HEK293 (cell line): ENCODE results near the gene LNPK.
"Not testable (repeated sequence)": the region's sequence is repeated elsewhere in the genome, so short reads cannot be mapped to it uniquely, and the experiment has no call there.

Experiments used
- CTCF ChIA-PET: fragments of 350-600 bp; formaldehyde crosslinking; extraction: SDS; loops from one replicate; lab custom pipeline; 2021; ENCODE audit warnings: antibody characterized with exemption; lab: Yijun Ruan, JAX
- POLR2A ChIA-PET: fragments of 300-600 bp; formaldehyde crosslinking; extraction: SDS; loops from one replicate; lab custom pipeline; 2020; ENCODE audit warnings: antibody characterized with exemption, inconsistent platforms; lab: Yijun Ruan, JAX
- H3K27ac ChIP-seq: fragments of 200-500 bp; sonication (Bioruptor generic); 2 replicates; pipeline ENCODE4 v1.5.1; 2014; ENCODE audit warnings: low read depth, low read length, control low read depth, inconsistent platforms; ENCODE audit errors: extremely low read depth
- H3K36me3 ChIP-seq, 2 experiments: fragments of 200-500 bp in 1 of 2; sonication (Bioruptor generic) in 1 of 2; 1 replicate in 1 of 2; 2 replicates in 1 of 2; pipeline ENCODE4 v1.5.1; 2014 to 2017; ENCODE audit warnings: inconsistent platforms in 2 of 2, low read length in 2 of 2; ENCODE audit not compliant: control insufficient read depth in 2 of 2, insufficient read depth in 1 of 2
- H3K4me1 ChIP-seq: fragments of 200-500 bp; sonication (Bioruptor generic); 2 replicates; pipeline ENCODE4 v1.5.1; 2014; ENCODE audit warnings: mild to moderate bottlenecking, low read length, inconsistent platforms; ENCODE audit not compliant: control insufficient read depth, insufficient read depth
- H3K4me3 ChIP-seq: 2 replicates; pipeline ENCODE4 v1.5.1; 2011; ENCODE audit warnings: low read depth, mild to moderate bottlenecking, control low read depth, low read length, moderate library complexity
- H3K9me3 ChIP-seq: fragments of 200-500 bp; sonication (Bioruptor generic); 2 replicates; pipeline ENCODE4 v1.5.1; 2014; ENCODE audit warnings: low read depth, low read length, inconsistent platforms; ENCODE audit not compliant: control insufficient read depth, insufficient read depth
- SCRT1 ChIP-seq: fragments of 450-650 bp; formaldehyde crosslinking; IDR thresholded peaks from 2 replicates; pipeline ENCODE4 v1.5.1; 2016; ENCODE audit warnings: missing biosample characterization, missing genetic modification characterization, borderline replicate concordance
- SP7 ChIP-seq: fragments of 450-650 bp; formaldehyde crosslinking; IDR thresholded peaks from 2 replicates; pipeline ENCODE4 v1.5.1; 2016; ENCODE audit warnings: missing biosample characterization, missing genetic modification characterization
- ZBTB20 ChIP-seq: fragments of 450-650 bp; formaldehyde crosslinking; IDR thresholded peaks from 2 replicates; pipeline ENCODE4 v1.5.1; 2016; ENCODE audit warnings: missing biosample characterization, missing genetic modification characterization
- ZNF10 ChIP-seq: fragments of 450-650 bp; formaldehyde crosslinking; IDR thresholded peaks from 2 replicates; pipeline ENCODE4 v1.5.1; 2017; ENCODE audit warnings: missing biosample characterization, missing genetic modification characterization
- ZNF155 ChIP-seq: fragments of 450-650 bp; formaldehyde crosslinking; IDR thresholded peaks from 2 replicates; pipeline ENCODE4 v1.5.1; 2016; ENCODE audit warnings: missing biosample characterization, missing genetic modification characterization
- ZNF423 ChIP-seq: fragments of 450-650 bp; formaldehyde crosslinking; IDR thresholded peaks from 2 replicates; pipeline ENCODE4 v1.5.1; 2016; ENCODE audit warnings: missing biosample characterization, missing genetic modification characterization
- ZNF449 ChIP-seq: fragments of 450-650 bp; formaldehyde crosslinking; IDR thresholded peaks from 2 replicates; pipeline ENCODE4 v1.5.1; 2017; ENCODE audit warnings: missing biosample characterization, mild to moderate bottlenecking, missing genetic modification characterization, moderate library complexity
- ZNF488 ChIP-seq: fragments of 450-650 bp; formaldehyde crosslinking; IDR thresholded peaks from 2 replicates; pipeline ENCODE4 v1.5.1; 2016; ENCODE audit warnings: missing biosample characterization, missing genetic modification characterization
- ZNF513 ChIP-seq: fragments of 450-650 bp; IDR thresholded peaks from 2 replicates; pipeline ENCODE4 v1.5.1; 2018; ENCODE audit warnings: missing biosample characterization, missing genetic modification characterization
- ZNF645 ChIP-seq: fragments of 450-650 bp; formaldehyde crosslinking; IDR thresholded peaks from 2 replicates; pipeline ENCODE4; 2016; ENCODE audit warnings: missing biosample characterization, missing genetic modification characterization
- ZNF660 ChIP-seq: fragments of 450-650 bp; IDR thresholded peaks from 2 replicates; pipeline ENCODE4 v1.5.1; 2018; ENCODE audit warnings: missing biosample characterization, mild to moderate bottlenecking, missing genetic modification characterization
- ZNF664 ChIP-seq: fragments of 450-650 bp; formaldehyde crosslinking; IDR thresholded peaks from 2 replicates; pipeline ENCODE4 v1.5.1; 2016; ENCODE audit warnings: missing biosample characterization, missing genetic modification characterization

Gene LNPK

GRCh38 chr2:175914846-175915245 is 87.2 kb downstream of the LNPK start (continued):
- no peak for TF ChIP-seq ZNF645 (tag by site-specific recombination)
- TF ChIP-seq ZNF155: no peak
- TF ChIP-seq ZNF10: no peak
- TF ChIP-seq SP7: no peak
- TF ChIP-seq SCRT1 (tag by site-specific recombination): no peak
- no peak for TF ChIP-seq ZNF664 (tag by site-specific recombination)
- TF ChIP-seq ZNF513 (tag by site-specific recombination): no peak
- TF ChIP-seq ZNF449: no peak

- H3K9me3 ChIP-seq, H3K27ac ChIP-seq, H3K4me1 ChIP-seq, POLR2A ChIA-PET, H3K36me3 ChIP-seq, H3K4me3 ChIP-seq: not testable (repeated sequence)
- CTCF ChIA-PET: interaction anchor here (0.6 kb wide), 1 partner anchor 96 kb away, joined by 3 read pairs; no protein-coding TSS in a partner anchor
Observed at GRCh38 chr2:175913849-175914743, 88.0 kb downstream of the LNPK start.

- H3K4me3 ChIP-seq, CTCF ChIA-PET, H3K27ac ChIP-seq: not testable (repeated sequence)
Observed at GRCh38 chr2:175913267-175913666, 88.8 kb downstream of the LNPK start.

GRCh38 chr2:175904035-175904434 is 98.0 kb downstream of the LNPK start:
- ChIA-PET POLR2A (no interaction called here), CTCF (interaction anchor here (0.7 to 1.1 kb wide), 2 partner anchors 188 to 537 kb away, joined by 3 read pairs; partner anchors contain the start of gene HOXD13)
- Histone ChIP-seq H3K4me1 (no peaks in the 10 kb centered on the region), H3K36me3 (no peaks in the 10 kb centered on the region), H3K27ac (no peak overlapping the region), H3K4me3 (no peak overlapping the region), H3K9me3 (no peaks in the 10 kb centered on the region)
- TF ChIP-seq ZNF660 (tag by site-specific recombination) (no peak), ZNF488 (no peak), ZNF423 (no peak), ZBTB20 (tag by site-specific recombination) (no peak)

More at GRCh38 chr2:175913267-175913666, 88.8 kb downstream of the LNPK start:
- H3K4me1 ChIP-seq, H3K36me3 ChIP-seq, POLR2A ChIA-PET, H3K9me3 ChIP-seq: not testable (repeated sequence)
